SU-DHL-6 (cell line): ENCODE data around the gene PHF24.

Experiments used
- H2AFZ ChIP-seq: fragments of 200-600 bp; sonication (generic); 2 replicates; pipeline ENCODE4 v1.6.1; 2014; ENCODE audit warnings: low read depth, mild to moderate bottlenecking, moderate library complexity, mixed read lengths, antibody characterized with exemption, low read length; ENCODE audit not compliant: severe bottlenecking
- H3F3A ChIP-seq: fragments of 200-600 bp; shearing (Covaris generic); 2 replicates; pipeline ENCODE4 v1.6.0; 2016; ENCODE audit warnings: antibody characterized with exemption, mild to moderate bottlenecking; ENCODE audit not compliant: insufficient read depth
- H3K27ac ChIP-seq: fragments of 200-600 bp; sonication (generic); 2 replicates; pipeline ENCODE4 v1.5.1; 2016; ENCODE audit warnings: low read depth, mild to moderate bottlenecking, low read length, moderate library complexity, mixed read lengths
- H3K27me3 ChIP-seq: fragments of 200-600 bp; sonication (generic), shearing (Covaris generic); 2 replicates; pipeline ENCODE4 v1.6.0; 2014; ENCODE audit warnings: mild to moderate bottlenecking, low read length
- H3K36me3 ChIP-seq: fragments of 200-600 bp; sonication (generic); 2 replicates; pipeline ENCODE4 v1.6.1; 2014; ENCODE audit warnings: mild to moderate bottlenecking, low read length, mixed read lengths
- H3K4me2 ChIP-seq: fragments of 300-600, 200-600 bp; shearing (Covaris generic), sonication (generic); 2 replicates; pipeline ENCODE4 v1.6.0; 2014; ENCODE audit warnings: low read length, low read depth, mild to moderate bottlenecking; ENCODE audit not compliant: poor library complexity, severe bottlenecking
- H3K4me3 ChIP-seq: fragments of 200-600 bp; sonication (generic); 2 replicates; pipeline ENCODE4 v1.5.1; 2014; ENCODE audit warnings: antibody characterized with exemption, low read length, mild to moderate bottlenecking, mixed read lengths; ENCODE audit not compliant: insufficient read depth, poor library complexity, severe bottlenecking
- H3K79me2 ChIP-seq: fragments of 200-600 bp; sonication (generic); 2 replicates; pipeline ENCODE4 v1.6.1; 2014; ENCODE audit warnings: mild to moderate bottlenecking, low read length, moderate library complexity; ENCODE audit not compliant: insufficient read depth
- H3K9ac ChIP-seq: fragments of 200-600 bp; sonication (generic); 2 replicates; pipeline ENCODE4 v1.7.0; 2014; ENCODE audit warnings: mild to moderate bottlenecking, low read length
- H3K9me2 ChIP-seq: fragments of 200-600 bp; sonication (generic); replicated peaks from 2 replicates; pipeline ENCODE4 v1.6.1; 2014; ENCODE audit warnings: low read length; ENCODE audit not compliant: insufficient read depth
- H3K9me3 ChIP-seq: fragments of 200-600 bp; sonication (generic); 2 replicates; pipeline ENCODE4 v1.6.1; 2014; ENCODE audit warnings: low read length, mixed read lengths; ENCODE audit not compliant: insufficient read depth
- H4K20me1 ChIP-seq: fragments of 200-600 bp; sonication (generic); 2 replicates; pipeline ENCODE4 v1.6.1; 2014; ENCODE audit warnings: low read depth, mild to moderate bottlenecking, antibody characterized with exemption, low read length, moderate library complexity, mixed read lengths
- CTCF ChIP-seq: fragments of 200-600 bp; sonication (generic); IDR thresholded peaks from one replicate; pipeline ENCODE4 v1.5.1; 2017; ENCODE audit warnings: antibody characterized with exemption, mild to moderate bottlenecking, low read length, moderate library complexity; ENCODE audit not compliant: insufficient read depth, poor library complexity, severe bottlenecking
- EZH2phosphoT487 ChIP-seq: fragments of 200-600 bp; sonication (generic), shearing (Covaris generic); conservative IDR thresholded peaks from 2 replicates; pipeline ENCODE4 v1.6.1; 2018; ENCODE audit warnings: mild to moderate bottlenecking, antibody characterized with exemption, low read length, moderate library complexity, mixed read lengths

Gene PHF24

GRCh38 chr9:34976441-34976840 is 18.4 kb downstream of the PHF24 start:
- no peaks in the 10 kb centered on the region for H3K27me3 ChIP-seq
- H3K79me2 ChIP-seq = no peaks in the 10 kb centered on the region
- no peaks in the 10 kb centered on the region for H3K9me3 ChIP-seq
- no peak overlapping the region for H3K4me2 ChIP-seq
- H3K4me3 ChIP-seq = no peak overlapping the region
- no peak overlapping the region for H3K27ac ChIP-seq
- no peaks in the 10 kb centered on the region for H4K20me1 ChIP-seq
- H2AFZ ChIP-seq = no peak overlapping the region
- H3K9me2 ChIP-seq = no peaks in the 10 kb centered on the region
- H3F3A ChIP-seq = no peaks in the 10 kb centered on the region
- TF ChIP-seq CTCF (no peak), EZH2phosphoT487 (no peak)
- H3K36me3 ChIP-seq = no peaks in the 10 kb centered on the region
- no peak overlapping the region for H3K9ac ChIP-seq

- no peaks in the 10 kb centered on the region for H3K9me2 ChIP-seq
- H3K27ac ChIP-seq = no peak overlapping the region
- H3K4me3 ChIP-seq = no peak overlapping the region
- no peak overlapping the region for H2AFZ ChIP-seq
- H3K27me3 ChIP-seq = no peaks in the 10 kb centered on the region
- no peaks in the 10 kb centered on the region for H3K36me3 ChIP-seq
- no peaks in the 10 kb centered on the region for H3K79me2 ChIP-seq
- no peaks in the 10 kb centered on the region for H3K9me3 ChIP-seq
- H3K9ac ChIP-seq = no peak overlapping the region
- no peak overlapping the region for H3K4me2 ChIP-seq
- H4K20me1 ChIP-seq = no peaks in the 10 kb centered on the region
- no peaks in the 10 kb centered on the region for H3F3A ChIP-seq
- TF ChIP-seq EZH2phosphoT487 (no peak), CTCF (no peak)
Observed at GRCh38 chr9:34976992-34977391, 18.9 kb downstream of the PHF24 start.

DNA sequence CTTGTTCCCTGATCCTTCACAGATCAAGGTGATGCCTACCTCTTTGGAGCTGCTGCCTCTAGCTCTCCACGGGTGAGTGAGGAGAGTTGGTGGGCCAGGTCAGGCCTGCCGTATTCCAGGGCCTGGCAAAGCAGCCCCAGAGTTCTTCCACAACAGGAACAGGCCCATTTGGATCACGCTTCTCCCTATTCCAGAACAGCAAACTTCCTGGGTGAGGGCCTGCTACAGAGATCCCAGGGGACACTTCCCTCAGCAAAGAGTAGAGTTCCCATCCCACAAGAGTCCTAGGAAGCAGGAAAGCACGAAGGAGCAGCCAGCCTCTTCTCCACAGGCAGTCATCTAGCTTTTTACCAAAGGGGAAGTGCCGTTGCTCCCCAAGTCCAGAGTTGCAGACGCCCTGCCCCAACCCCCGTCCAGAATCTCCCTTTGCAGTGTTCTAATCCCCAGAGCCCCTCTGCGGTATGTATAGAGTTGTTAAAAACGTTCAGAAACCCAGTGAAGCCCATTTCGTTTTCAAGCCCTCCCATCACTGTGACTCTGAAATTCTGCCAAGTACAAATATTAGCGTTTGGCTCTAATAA is 22.2 kb downstream of the PHF24 start:
- Histone ChIP-seq H3K27me3 (no peaks in the 10 kb centered on the region), H3K4me3 (no peak overlapping the region), H3K27ac (no peak overlapping the region), H3K36me3 (no peaks in the 10 kb centered on the region), H3K9me3 (no peaks in the 10 kb centered on the region), H3K79me2 (no peaks in the 10 kb centered on the region), H2AFZ (no peak overlapping the region), H3K4me2 (no peak overlapping the region), H3F3A (no peaks in the 10 kb centered on the region), H4K20me1 (no peaks in the 10 kb centered on the region), H3K9ac (no peak overlapping the region), H3K9me2 (no peaks in the 10 kb centered on the region)
- TF ChIP-seq CTCF (no peak), EZH2phosphoT487 (no peak)
